GM10847 (cell line): Measurements from ENCODE around the gene ZNF518B.
A peak's percentile ranks its signal among the peaks of the same experiment; 100 is the strongest.

Experiments
- POLR2A ChIP-seq: IDR thresholded peaks from 2 replicates; pipeline ENCODE4 v1.6.1; 2011; ENCODE audit not compliant: insufficient read length; ENCODE audit errors: extremely low read depth

ZNF518B gene

GRCh38 chr4:10457255-10457801 lies at the start of gene ZNF518B:
ZNF518B (minus strand) TSS chr4:10457426; CDS start chr4:10446328, 11,098 bp downstream.
- peak; percentile 36 for TF ChIP-seq POLR2A

- no peak for TF ChIP-seq POLR2A
Measured at GRCh38 chr4:10506077-10506476, 48.9 kb upstream of the ZNF518B start.

GRCh38 chr4:10504570-10505179 lies 47.4 kb upstream of the ZNF518B start:
- no peak for TF ChIP-seq POLR2A

GRCh38 chr4:10502717-10503116 lies 45.5 kb upstream of the ZNF518B start:
- no peak for TF ChIP-seq POLR2A

GRCh38 chr4:10500776-10501175 lies 43.5 kb upstream of the ZNF518B start:
- no peak for TF ChIP-seq POLR2A

- TF ChIP-seq POLR2A = no peak
Measured at GRCh38 chr4:10496200-10496599, 39.0 kb upstream of the ZNF518B start.

- no peak for TF ChIP-seq POLR2A
Measured at GRCh38 chr4:10495651-10496050, 38.4 kb upstream of the ZNF518B start.

- TF ChIP-seq POLR2A = no peak
Measured at GRCh38 chr4:10492464-10492863, 35.2 kb upstream of the ZNF518B start.

- TF ChIP-seq POLR2A = no peak
Measured at GRCh38 chr4:10491401-10491800, 34.2 kb upstream of the ZNF518B start.

- TF ChIP-seq POLR2A = no peak
Measured at GRCh38 chr4:10490996-10491395, 33.8 kb upstream of the ZNF518B start.

GRCh38 chr4:10482913-10483312 lies 25.7 kb upstream of the ZNF518B start:
- no peak for TF ChIP-seq POLR2A

- no peak for TF ChIP-seq POLR2A
Measured at GRCh38 chr4:10480616-10481015, 23.4 kb upstream of the ZNF518B start.

GRCh38 chr4:10478621-10479020 lies 21.4 kb upstream of the ZNF518B start:
- TF ChIP-seq POLR2A = no peak

GRCh38 chr4:10470505-10470904 lies 13.3 kb upstream of the ZNF518B start:
- TF ChIP-seq POLR2A = no peak

GRCh38 chr4:10466161-10466560 lies 8.9 kb upstream of the ZNF518B start:
- no peak for TF ChIP-seq POLR2A

- TF ChIP-seq POLR2A = no peak
Measured at GRCh38 chr4:10462876-10463275, 5.7 kb upstream of the ZNF518B start.

- no peak for TF ChIP-seq POLR2A
Measured at GRCh38 chr4:10461850-10462400, 4.7 kb upstream of the ZNF518B start.
